ENCODE data around the gene LTBP1.

GRCh38 chr2:32969444-32970162 is 22.9 kb downstream of the LTBP1 start:
- TF ChIP-seq CTCF (IDR thresholded peaks at IDR 0.05) (no peak), POLR2A (IDR thresholded peaks at IDR 0.05) (no peak), POLR2AphosphoS5 (IDR thresholded peaks at IDR 0.05) (no peak), EP300 (IDR thresholded peaks at IDR 0.05; ENCODE audit: low read depth) (no peak)

Data from transverse colon (tissue), 4 donors.